ENCODE results near the gene CDH13.

Gene CDH13

GRCh38 chr16:83755391-83755790 lies 1128.6 kb downstream of the CDH13 start:
- no peaks in the 10 kb centered on the region for H3K4me1 Mint-ChIP-seq
- no peak for TF ChIP-seq CTCF (IDR thresholded peaks at IDR 0.05)
- peaks cover 24% of the 10 kb centered on the region for H3K36me3 Mint-ChIP-seq (ENCODE audit: low read depth)

GRCh38 chr16:83762141-83762991 lies 1135.6 kb downstream of the CDH13 start:
- H3K9me3 Mint-ChIP-seq = peaks cover 22% of the 10 kb centered on the region
- no peaks in the 10 kb centered on the region for H3K27me3 Mint-ChIP-seq (ENCODE audit: low read depth, poor library complexity)
- peaks cover 12% of the 10 kb centered on the region for H3K4me1 Mint-ChIP-seq
- no peak overlapping the region for H3K27ac Mint-ChIP-seq
- TF ChIP-seq CTCF (IDR thresholded peaks at IDR 0.05) = no peak
- peaks cover 8% of the 10 kb centered on the region for H3K36me3 Mint-ChIP-seq (ENCODE audit: low read depth)
- DNase-seq = no peak
- no peak overlapping the region for H3K4me3 Mint-ChIP-seq

More at GRCh38 chr16:83755391-83755790, 1128.6 kb downstream of the CDH13 start:
- no peak for DNase-seq
- Mint-ChIP-seq H3K4me3 (no peak overlapping the region), H3K27me3 (ENCODE audit: low read depth, poor library complexity) (no peaks in the 10 kb centered on the region), H3K9me3 (peaks cover 62% of the 10 kb centered on the region), H3K27ac (no peak overlapping the region)

DNA sequence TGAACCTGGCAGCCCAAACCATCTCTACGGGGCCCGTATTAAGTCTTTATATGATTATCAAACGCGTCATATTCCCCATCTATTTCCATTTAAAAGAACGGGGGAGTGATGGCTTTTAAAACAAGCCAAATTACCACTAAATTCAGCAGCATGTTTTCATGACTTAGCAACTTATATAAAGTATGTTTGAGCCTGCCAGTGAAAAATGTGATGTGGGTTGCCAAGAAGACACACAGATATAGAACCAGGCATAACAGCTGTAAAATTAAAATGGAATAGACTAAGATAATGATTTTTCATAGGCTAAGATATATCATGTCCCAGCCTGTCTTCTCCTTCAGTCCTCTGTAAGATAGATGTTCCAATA lies 1136.2 kb downstream of the CDH13 start:
- peaks cover 19% of the 10 kb centered on the region for H3K9me3 Mint-ChIP-seq
- no peak for TF ChIP-seq CTCF (IDR thresholded peaks at IDR 0.05)
- no peaks in the 10 kb centered on the region for H3K27me3 Mint-ChIP-seq (ENCODE audit: low read depth, poor library complexity)
- H3K4me3 Mint-ChIP-seq = no peak overlapping the region
- H3K4me1 Mint-ChIP-seq = peaks cover 12% of the 10 kb centered on the region
- no peak for DNase-seq
- H3K27ac Mint-ChIP-seq = no peak overlapping the region
- H3K36me3 Mint-ChIP-seq (ENCODE audit: low read depth) = peaks cover 8% of the 10 kb centered on the region

DNA sequence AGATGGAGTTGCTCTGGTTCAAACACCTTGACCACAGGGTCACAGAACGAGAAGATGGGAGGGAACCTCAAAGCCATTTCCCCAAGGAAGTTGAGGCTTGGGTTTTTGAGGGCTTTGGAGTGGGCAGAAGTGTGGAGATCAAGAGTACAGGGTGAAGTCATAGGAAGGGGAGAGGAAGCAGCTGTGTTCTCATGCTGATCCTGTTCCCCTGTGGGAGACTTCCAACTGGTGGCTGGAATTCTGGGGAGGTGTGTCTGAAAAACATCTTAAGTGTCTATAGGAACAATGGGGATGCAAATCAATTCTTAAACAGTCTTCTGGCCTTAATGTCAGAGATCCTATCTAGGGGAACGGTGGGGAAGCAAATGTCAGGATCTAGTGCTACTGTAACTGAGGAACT lies 1142.2 kb downstream of the CDH13 start:
- H3K4me1 Mint-ChIP-seq = peaks cover 16% of the 10 kb centered on the region
- no peaks in the 10 kb centered on the region for H3K27me3 Mint-ChIP-seq (ENCODE audit: low read depth, poor library complexity)
- H3K27ac Mint-ChIP-seq = no peak overlapping the region
- H3K9me3 Mint-ChIP-seq = peaks cover 3% of the 10 kb centered on the region
- DNase-seq = no peak
- no peak for TF ChIP-seq CTCF (IDR thresholded peaks at IDR 0.05)
- H3K4me3 Mint-ChIP-seq = no peak overlapping the region
- no peaks in the 10 kb centered on the region for H3K36me3 Mint-ChIP-seq (ENCODE audit: low read depth)

GRCh38 chr16:83769397-83770008 lies 1142.7 kb downstream of the CDH13 start:
- H3K27ac Mint-ChIP-seq = no peak overlapping the region
- no peak overlapping the region for H3K4me3 Mint-ChIP-seq
- H3K36me3 Mint-ChIP-seq (ENCODE audit: low read depth) = no peaks in the 10 kb centered on the region
- peaks cover 16% of the 10 kb centered on the region for H3K4me1 Mint-ChIP-seq
- peaks cover 3% of the 10 kb centered on the region for H3K9me3 Mint-ChIP-seq
- no peaks in the 10 kb centered on the region for H3K27me3 Mint-ChIP-seq (ENCODE audit: low read depth, poor library complexity)
- TF ChIP-seq CTCF (IDR thresholded peaks at IDR 0.05) = no peak
- no peak for DNase-seq

Measured in nephron progenitor cell (in vitro differentiated cells).